ENCODE results near the gene FAM222A.
A peak's percentile ranks its signal among the peaks of the same experiment; 100 is the strongest.

Gene FAM222A

DNA sequence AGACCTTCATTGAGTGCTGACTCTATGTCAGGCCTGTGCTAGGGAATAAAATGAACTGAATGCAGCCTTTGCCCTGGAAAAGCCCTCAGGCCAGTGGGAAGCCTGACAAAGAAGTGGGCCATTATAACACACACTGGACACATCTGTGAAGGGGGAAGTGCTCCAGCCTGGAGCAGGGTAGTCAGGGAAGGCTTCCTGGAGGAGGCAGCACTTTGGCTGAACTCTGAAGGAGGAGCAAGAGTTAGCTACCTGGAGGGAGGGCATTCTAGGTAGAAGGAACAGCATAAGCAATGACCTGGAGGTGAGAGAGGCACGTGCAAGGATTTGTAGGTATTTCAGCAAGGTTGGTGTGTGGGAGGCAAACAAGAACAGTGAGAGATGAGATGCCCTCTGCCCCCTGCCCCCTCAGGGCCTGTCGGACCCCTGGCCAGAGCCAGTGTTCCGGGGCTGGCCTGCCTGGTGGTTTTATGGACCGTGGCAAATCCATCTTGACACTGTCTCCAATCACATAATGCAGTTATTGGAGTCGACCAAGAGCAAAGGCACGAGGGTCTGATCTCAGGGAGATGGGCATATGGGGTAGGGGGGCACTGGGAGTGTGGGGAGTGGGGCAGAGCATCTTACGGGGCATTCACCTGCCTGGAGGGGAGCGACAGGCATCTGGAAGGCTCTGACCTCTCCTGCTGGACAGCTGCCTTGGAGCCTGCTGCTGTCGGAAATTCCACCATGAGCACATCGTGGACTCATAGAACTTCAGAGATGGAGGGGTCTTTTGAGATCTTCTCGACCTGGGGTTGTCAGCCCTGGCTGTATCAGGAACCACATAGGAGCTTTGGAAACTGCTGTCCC is 2.7 kb upstream of the FAM222A start:
- no peak for DNase-seq (ENCODE audit: low read depth, low spot score)

DNA sequence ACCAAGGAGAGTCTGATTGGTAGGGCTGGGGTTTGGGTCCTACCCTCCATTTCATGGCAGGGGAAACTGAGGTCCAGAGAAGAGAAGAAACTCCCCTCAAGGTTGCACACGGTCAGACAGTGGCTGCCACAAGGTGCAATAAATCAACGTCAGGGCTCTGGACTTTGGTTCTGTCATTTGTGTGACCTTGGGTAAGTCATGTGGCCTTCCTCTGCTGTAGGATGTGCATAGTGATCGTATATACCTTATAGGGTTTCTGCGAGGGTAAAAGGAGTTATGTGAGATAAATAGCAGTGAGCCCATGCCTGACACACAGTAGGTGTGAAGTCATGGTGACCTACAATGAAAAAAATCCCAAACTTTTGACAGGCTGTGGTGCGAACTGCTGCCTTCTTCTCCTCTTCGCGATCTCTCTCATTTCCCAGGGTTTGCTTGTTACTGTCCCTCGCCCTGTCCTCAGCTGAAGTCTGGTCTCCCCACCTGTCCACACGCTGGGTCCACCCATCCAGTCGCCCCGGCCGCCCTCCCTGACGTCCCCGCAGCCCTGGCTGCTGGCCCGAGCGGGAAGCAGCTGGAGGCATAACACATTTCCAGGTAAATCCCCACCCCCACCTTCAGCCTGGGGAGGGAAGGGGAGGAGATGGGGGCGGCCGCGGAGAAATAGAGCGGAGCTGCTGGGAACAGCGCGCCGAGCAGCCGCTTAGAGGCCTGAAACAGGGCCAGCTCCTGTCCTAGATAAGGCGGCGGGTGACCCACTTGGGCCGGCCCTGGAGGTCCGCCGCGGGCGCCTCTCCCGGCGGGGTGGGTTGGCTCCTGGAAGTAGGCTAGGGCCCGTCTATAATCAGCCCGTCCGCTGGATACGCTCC is 1.8 kb upstream of the FAM222A start:
- no peak for DNase-seq (ENCODE audit: low read depth, low spot score)

DNA sequence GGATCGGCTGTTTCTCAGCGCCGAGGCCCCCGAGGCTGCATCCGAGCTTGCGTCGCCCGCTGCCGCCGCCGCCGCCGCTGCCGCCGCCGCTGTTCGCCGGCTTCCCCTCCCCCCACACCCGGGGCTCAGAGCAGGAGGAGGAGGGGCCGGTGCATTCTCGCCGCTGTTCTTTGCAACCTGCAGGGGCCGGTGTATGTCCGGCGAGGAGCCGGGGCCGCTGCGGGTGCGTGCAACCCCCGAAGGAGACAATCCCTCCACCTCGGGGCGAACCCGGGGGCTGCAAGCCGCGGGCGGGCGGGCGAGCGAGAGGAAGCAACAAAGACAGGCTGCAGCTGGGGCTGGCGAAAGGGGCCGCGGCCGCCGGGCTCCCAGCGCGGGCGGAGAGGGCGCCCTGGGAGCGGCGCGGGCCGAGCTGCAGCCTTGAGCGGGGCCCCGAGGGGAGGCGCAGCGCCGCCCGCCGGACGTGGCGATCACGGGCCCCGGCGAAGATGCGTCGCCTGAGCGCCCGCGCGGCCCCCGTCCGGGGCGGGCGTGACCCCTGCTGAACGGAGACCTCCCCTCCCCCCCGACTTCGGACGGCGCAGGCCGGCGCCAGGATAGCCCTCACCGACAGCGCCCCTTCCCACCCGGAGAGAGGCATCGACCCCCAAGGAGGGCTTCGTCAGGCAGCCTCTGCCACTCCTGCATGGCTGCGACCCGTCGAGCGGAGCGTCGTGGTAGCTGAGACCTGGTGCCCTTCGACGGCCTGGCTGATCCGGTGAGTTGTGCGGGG is 702 bp downstream of the FAM222A start:
- peak; percentile 13 for DNase-seq (ENCODE audit: low read depth, low spot score)

DNA sequence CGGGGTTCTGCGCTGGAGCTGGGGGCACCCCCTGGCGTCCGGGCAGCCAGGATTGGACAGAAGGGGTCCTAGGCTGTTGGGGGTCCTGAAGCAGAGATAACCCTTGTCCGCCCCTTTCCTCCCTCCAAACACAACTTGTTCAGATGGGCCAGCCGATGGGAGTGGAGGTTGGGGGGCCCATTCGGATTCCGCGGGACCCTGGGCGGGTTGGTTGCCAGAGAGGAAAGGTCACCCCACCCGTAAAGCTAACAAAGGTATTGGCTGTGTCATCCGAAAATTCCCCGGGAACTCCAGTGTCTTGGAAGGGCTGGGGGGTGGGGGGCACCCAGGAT is 1.3 kb downstream of the FAM222A start:
- DNase-seq (ENCODE audit: low read depth, low spot score): no peak

DNA sequence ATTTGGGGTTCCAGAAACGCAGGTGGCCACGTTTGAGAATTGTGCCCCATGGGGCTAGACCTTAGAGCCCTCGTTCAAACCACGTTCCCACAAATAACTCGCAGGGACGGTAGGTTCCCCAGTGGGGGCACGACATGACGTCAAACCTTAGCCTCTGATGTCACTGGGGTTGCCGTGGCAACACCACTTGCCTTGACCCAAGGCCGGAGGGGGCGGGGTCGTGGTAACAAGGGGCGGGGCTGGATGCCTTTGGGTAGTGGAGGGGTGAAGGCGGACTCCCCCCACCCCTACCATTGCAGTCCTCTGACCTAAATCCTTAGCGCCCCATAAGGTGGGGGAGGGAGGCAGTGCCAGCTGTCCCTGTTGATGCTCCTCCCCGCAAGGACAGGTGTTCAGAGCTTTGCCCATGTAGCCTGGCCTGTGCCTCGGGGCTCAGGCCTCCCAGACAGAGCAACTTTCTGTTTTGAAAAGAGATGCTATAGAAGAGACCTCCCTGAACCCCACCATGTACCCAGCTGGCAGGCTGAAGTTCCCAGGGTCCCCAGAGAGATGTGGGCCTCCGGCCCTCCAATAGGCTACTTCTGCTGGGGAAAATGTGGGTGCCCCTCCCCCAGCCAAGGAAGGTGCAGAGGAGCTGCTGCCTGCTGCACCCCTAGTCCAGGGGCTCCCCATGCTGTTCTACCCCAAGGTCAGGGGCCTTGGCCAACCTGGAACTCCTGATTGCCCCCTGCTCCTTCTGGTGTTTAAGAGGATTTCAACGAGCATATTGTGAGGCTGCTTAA is 1.9 kb downstream of the FAM222A start:
- no peak for DNase-seq (ENCODE audit: low read depth, low spot score)

DNA sequence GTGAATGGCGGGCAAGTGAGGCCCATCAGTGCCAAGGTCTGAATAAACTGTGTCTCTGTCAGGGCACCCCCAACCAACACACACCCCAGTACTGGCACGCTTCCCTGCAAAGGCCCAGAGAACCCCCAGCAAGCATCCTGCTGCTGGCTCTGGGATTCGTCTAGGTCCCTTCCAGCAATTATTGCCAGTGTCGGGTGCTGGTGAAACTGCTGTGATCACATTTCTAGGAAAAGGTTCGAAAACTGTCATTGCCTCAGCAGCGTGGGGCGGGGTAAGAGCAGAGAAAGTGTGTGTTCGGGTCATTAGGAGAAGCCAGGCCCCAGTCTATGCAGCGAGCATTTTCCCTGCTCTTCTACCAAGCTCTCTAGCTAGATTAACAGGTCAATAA is 2.5 kb downstream of the FAM222A start:
- no peak for DNase-seq (ENCODE audit: low read depth, low spot score)

DNA sequence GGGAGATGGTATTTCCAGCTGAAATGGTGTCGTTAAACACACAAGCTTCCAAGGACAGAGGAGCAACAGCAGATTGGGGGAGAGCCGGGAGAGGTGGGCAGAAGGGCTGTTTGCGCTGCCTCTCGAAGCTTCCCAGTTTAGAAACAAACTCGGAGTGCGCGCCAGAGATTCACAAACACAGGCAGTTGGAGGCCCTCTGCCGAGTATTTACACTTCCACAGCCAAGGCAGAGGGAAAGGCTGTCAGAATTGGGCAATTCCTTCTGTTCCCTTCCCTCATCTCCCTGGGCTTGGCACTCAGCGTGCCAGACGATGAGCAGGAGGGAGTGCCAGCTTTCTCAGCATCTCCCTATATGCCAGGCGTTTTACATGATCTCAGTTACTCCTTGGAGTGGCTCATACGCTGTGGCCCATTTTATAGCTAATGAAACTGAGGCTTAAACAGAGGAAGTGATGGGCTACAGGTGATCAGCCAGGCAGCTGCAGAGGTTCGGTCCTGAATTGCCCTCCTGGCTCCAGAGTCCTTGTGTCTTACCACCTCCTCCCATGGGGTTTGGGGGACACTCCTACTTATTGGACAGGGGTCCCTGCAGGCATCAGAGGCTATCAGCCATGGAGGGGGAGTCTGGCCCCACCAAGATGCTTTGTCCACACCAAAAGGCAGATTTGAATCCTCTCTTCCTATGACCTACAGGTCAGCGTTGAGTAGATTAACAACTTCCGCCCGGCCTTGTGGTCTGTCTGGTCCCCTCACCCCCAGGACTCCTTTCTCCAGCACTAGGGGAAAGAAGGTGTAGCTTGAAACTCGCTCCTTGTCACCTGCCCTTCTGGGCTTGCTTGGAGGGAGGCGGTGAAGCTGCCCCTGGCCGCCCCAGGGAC is 3.1 kb downstream of the FAM222A start:
- DNase-seq (ENCODE audit: low read depth, low spot score): no peak

DNA sequence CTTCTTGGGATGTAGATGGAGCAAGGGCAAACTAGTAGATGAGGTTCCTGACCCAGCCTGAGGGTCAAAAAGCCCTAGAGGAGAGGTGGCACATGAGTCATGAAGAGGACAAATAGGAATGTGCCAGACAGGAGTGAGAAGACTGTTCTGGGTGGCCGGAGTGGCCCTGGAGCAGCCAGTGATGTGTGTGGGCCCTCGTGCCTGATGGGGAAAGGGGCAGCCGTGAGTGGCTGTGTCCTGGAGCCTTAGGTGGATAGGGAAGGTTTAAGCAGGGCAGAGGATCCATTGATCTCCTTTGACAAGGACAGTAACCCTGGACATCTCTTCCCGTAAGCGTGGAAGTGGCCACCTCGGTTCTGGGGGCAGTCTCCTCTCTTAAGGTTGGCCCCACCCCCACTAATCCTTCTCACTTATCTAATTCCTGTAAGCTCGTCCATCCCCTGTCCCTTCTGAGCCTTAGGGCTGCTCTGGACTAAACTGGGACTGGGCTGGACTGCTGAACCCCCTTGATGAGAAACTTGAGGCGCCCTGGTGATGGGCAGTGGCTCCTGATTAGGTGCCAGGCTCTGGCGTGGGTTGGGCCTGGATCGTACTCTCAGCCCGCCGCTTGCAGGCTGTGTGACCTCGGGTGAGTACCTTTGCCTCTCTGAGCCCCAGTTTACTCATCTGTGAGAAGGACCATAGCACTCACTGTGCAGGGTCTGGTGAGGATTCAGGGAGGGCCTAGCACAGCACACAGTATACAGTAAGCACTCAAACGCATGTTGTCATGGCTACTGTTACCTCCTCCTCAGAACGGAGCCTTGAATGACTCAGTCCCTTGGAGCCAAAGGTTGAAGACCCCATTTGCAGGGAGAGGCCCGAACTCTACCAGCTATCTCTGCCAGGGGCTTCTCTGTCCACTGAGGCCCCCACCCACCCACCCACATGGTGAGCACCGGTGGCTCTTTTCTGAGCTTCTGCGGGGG is 4.0 kb downstream of the FAM222A start:
- DNase-seq (ENCODE audit: low read depth, low spot score): no peak

DNA sequence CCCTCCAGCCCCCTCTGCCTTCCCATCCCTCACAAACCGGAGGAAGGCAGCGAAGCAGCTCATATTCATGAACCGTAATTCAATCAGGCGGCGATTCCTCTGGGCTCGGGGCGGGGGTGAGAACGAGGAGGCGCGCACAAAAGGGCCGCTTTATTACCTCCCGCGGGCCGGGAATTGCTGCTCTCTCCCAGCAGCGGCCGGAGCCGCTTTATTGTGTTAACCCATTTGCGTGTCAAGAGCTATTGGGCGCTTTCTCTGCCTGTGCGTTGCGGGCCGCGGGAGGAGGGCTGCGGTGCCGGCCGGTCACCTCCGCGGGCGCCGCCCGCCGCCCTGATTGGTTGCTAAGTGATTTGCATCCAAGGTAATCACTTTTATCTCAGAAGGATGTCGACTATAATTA is 4.8 kb downstream of the FAM222A start:
- no peak for DNase-seq (ENCODE audit: low read depth, low spot score)

DNA sequence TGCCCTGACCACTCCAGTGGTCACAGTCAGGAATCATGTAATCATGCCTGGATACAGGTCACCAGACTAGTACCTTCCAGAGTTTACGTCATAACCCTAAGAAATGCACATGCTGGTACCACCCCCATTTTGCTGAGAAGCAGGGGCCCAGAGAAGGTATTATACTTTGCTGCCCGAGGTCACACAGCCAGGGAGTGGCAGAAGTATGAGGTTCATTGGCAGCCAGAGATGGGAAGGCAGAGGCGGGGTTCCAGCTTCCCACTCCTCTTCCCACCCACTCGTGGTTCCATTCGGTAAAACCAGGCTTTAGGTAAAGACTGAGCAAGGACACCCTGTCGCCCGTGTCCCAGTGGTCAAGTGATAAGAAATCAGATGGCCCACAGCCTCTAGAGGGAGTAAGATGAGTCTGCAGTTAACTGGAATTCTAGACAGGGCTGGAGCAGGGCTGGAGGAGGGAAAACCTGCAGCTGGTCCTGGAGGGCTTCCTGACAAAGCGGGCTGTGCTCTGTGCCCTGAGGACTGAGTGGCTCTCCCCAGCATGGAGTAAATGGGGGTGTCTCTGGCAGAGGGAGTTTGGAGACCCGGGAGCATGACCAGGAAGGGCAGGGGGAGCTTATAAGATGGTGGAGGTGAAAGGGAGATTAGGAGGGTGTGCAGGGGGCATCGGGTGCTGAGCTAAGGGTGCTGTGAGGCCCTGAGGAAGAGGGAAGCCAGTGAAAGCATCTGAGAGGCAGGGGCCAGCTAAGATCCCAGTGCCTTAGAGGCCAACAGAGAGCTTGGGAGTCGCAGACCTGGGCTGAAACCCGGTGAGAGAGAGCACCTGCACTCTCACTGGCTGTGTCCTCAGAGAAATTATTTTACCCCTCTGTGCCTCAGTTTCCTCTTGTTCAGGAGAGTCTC is 5.7 kb downstream of the FAM222A start:
- no peak for DNase-seq (ENCODE audit: low read depth, low spot score)

DNA sequence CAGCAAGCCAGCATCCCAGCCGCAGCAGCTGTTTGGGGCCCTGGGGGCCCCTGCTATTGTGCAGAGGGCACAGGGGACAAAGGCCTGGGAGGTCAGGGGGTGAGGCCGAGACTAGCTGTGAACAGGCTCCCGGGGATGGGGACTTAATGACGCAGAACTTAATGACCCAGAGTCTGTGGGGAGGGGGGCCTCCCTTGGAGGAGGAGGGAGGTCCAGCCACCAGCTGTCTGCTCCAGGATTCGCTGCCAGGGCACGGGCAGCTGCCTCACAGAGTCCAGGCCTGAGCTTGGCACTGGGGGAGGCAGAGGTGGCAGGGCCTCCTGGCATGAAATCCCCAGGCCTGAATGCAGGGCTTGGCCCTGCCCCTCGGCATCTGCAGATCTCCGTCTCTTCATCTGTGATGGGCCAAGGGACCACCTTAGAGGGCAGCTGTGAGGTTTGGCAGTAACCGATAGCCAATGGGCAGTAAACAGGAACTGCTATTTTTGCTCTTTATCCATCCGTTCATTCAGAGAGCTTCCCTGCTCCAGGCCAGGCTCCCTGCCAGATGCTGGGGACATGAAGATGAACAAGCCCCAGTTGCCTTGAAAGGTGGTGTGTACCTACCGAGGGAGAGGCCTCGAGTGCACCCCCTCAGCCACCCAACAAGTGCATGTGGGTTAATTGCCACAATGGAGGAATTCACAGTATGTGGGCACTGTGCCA is 6.7 kb downstream of the FAM222A start:
- DNase-seq (ENCODE audit: low read depth, low spot score): no peak

DNA sequence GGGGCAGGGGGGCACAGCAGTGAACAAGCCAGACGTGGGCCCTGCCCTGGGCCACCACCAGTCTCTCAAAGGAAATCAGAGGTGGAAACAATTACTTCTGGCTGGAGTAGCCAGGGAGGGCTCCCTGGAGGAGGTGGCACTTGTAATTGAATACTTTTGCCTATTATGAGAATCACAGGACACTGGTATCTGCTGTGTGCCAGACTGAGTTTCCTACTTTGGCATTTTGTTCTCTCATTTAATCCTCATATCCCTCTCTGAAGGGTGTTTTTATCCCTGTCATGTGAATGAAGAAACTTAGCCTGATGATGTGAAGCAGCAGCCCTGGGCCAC is 7.2 kb downstream of the FAM222A start:
- no peak for DNase-seq (ENCODE audit: low read depth, low spot score)

DNA sequence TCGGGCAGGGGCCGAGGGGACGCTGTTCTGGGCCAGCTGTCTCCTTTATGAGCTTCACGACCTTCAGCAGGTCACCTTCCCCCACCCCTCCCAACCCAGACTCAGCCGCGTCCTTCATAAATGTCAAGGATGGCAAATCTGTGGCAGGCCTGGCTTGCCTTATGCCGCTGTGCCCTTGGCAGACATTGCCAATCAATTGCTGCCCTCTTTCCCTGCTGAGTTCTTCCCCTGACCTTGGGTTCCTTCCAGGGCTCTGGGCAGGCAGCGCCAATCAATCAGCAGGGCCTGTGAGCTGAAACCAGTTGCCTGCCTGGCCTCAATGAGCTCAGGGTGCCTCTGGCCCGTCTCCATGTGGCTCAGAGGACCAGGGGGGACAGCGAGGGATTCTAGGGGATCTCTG is 7.7 kb downstream of the FAM222A start:
- DNase-seq (ENCODE audit: low read depth, low spot score): no peak

DNA sequence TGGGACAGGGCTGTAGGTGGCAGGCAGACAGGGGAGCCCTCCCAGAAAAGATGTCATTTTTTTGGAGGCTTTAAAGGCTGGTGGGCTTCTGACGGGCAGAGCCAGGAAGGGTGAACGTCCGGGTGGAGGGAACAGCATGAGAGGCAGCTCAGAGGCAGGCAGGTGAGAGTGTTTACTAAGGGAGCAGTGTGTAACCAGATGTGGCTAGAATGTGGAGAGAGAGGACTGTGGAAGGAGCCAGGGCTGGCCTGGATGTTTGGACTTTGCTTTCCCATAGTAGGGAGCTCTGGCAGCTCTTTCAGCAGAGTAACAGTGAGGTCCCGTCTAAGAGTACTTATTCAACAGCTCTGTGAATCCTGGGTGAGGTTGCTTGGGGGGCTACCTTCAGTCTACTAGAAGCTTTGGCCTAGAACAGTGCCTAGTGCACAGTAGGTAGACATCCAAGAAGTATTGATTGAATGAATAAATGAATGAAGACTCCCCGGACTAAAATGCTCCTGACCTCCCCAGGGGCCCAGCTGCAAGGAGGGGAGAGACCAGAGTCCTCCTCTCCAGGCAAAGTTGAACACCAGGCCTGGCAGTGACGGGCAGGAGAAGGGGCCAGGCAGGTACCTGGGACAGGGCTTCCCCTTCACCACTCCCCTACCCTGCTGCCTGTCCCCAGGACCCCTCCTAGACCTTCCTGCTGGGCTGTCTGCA is 8.5 kb downstream of the FAM222A start:
- no peak for DNase-seq (ENCODE audit: low read depth, low spot score)

DNA sequence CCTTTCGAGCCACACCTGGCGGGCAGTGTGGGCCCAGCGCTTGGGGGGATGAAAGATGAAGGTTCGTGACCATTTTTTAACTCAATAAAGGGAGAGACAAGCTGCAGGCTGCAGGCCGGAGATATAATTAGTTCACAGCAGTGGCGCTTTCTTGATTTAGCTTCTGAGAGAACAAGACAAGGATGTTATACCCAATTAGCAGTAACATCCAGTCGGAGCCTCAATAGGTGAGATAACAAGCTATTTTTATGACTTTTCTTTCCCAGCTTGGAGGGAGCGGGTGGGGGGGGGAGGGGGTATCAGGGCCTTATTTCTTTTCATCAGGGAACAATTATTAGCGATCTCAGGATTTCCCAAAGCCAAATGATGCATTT is 9.1 kb downstream of the FAM222A start:
- DNase-seq (ENCODE audit: low read depth, low spot score): no peak

DNA sequence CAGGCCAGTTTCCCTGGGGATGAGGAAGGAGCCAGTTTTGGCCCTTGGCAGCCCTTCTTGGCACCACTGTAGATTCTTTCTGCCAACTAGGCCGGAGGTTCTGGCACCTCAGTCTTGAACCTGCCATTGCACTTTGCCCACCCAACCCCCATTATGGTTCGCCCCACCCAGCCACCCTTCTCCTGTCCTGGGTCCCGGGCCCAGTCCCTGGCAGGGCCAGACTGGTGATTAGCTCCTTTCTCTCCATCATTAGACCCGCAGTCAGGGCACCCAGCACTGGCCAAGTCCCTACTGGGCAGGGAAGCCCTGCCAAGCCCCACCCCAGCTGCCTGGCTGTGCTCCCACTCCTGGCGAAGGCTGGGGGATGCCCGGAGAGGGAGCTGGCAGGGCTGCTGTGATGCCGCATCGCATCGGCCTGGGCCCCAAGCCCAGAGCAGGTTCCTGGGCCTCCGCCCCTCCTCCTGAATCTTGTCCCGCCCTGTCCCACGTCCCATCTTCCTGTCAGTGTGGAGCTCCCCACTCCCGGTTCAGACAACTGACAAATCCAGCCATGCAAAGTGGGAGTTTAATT is 9.8 kb downstream of the FAM222A start:
- DNase-seq (ENCODE audit: low read depth, low spot score): no peak

Data from activated CD4-positive, CD25-positive, alpha-beta regulatory T cell treated with anti-CD3 and anti-CD28 coated beads, Interleukin-2, amount 50 U/mL, for 16 hours (primary cell).